Skeletal muscle tissue (tissue), 4 donors: ENCODE results near the gene FAM124A. TPM values are rescaled to one million over a fixed set of nuclear protein-coding genes. Genes with fewer than 3 reads are reported as not detected.

Source experiments
- H3K27ac ChIP-seq: one replicate; pipeline ENCODE4 v1.7.0; 2013; ENCODE audit warnings: mild to moderate bottlenecking, low read depth, low read length, inconsistent platforms
- H3K27me3 ChIP-seq, 3 donors: one replicate each; pipeline ENCODE4 v1.7.0; 2013; ENCODE audit warnings: low read length in 3 of 3; ENCODE audit not compliant: control insufficient read depth in 3 of 3, insufficient read depth in 3 of 3
- H3K36me3 ChIP-seq, 3 donors: one replicate each; pipeline ENCODE4 v1.7.0; 2013; ENCODE audit warnings: low read length in 3 of 3; ENCODE audit not compliant: control insufficient read depth in 3 of 3, insufficient read depth in 3 of 3
- H3K4me1 ChIP-seq, 3 donors: one replicate each; pipeline ENCODE4 v1.7.0; 2013; ENCODE audit warnings: low read length in 3 of 3, mild to moderate bottlenecking in 3 of 3; ENCODE audit not compliant: control insufficient read depth in 3 of 3, insufficient read depth in 3 of 3
- H3K4me3 ChIP-seq, 3 donors: one replicate each; pipeline ENCODE4 v1.7.0; 2013; ENCODE audit warnings: low read length in 3 of 3
- H3K9ac ChIP-seq, 3 donors: one replicate each; pipeline ENCODE4 v1.7.0; 2013; ENCODE audit warnings: low read length in 3 of 3, mild to moderate bottlenecking in 3 of 3, moderate library complexity in 2 of 3, low read depth in 1 of 3
- H3K9me3 ChIP-seq, 3 donors: one replicate each; pipeline ENCODE4 v1.7.0; 2013; ENCODE audit warnings: low read length in 3 of 3; ENCODE audit not compliant: control insufficient read depth in 3 of 3
- total RNA-seq: library from RNA; depleted of rRNA; stranded (reverse); fragments of >200 nt; gene quantifications from one replicate; pipeline ENCODE4 v1.2.3, GENCODE V29; 2014
- donor health status: Osteomylitis.

The FAM124A gene
- total RNA-seq, 1 donor from 2014 or later = 0.52 TPM

GRCh38 chr13:51311231-51311630 lies 89.0 kb downstream of the FAM124A start:
- H3K9me3 ChIP-seq = no peaks in the 10 kb centered on the region
- no peaks in the 10 kb centered on the region for H3K36me3 ChIP-seq
- peaks cover 0 to 4% (median 0%) of the 10 kb centered on the region in 3 donors for H3K4me1 ChIP-seq
- H3K4me3 ChIP-seq = no peak overlapping the region
- no peak overlapping the region for H3K27ac ChIP-seq
- no peaks in the 10 kb centered on the region for H3K27me3 ChIP-seq
- no peak overlapping the region for H3K9ac ChIP-seq

- Histone ChIP-seq H3K9ac (no peak overlapping the region), H3K27ac (no peak overlapping the region), H3K9me3 (no peaks in the 10 kb centered on the region), H3K4me1 (peaks cover 0 to 4% (median 0%) of the 10 kb centered on the region in 3 donors), H3K4me3 (no peak overlapping the region), H3K36me3 (no peaks in the 10 kb centered on the region), H3K27me3 (no peaks in the 10 kb centered on the region)
These were observed 89.8 kb downstream of the FAM124A start for GRCh38 chr13:51311957-51312520.

- H3K4me3 ChIP-seq = no peak overlapping the region
- H3K27ac ChIP-seq = no peak overlapping the region
- H3K4me1 ChIP-seq = peaks cover 0 to 4% (median 0%) of the 10 kb centered on the region in 3 donors
- H3K27me3 ChIP-seq = no peaks in the 10 kb centered on the region
- H3K9ac ChIP-seq = no peak overlapping the region
- no peaks in the 10 kb centered on the region for H3K36me3 ChIP-seq
- H3K9me3 ChIP-seq = no peaks in the 10 kb centered on the region
These were observed 91.4 kb downstream of the FAM124A start for GRCh38 chr13:51313619-51314018.

- H3K4me1 ChIP-seq = peaks cover 0 to 4% (median 0%) of the 10 kb centered on the region in 3 donors
- no peak overlapping the region for H3K9ac ChIP-seq
- H3K4me3 ChIP-seq = no peak overlapping the region
- H3K27ac ChIP-seq = no peak overlapping the region
- no peaks in the 10 kb centered on the region for H3K27me3 ChIP-seq
- no peaks in the 10 kb centered on the region for H3K9me3 ChIP-seq
- no peaks in the 10 kb centered on the region for H3K36me3 ChIP-seq
These were observed 95.1 kb downstream of the FAM124A start for GRCh38 chr13:51317262-51317661.

GRCh38 chr13:51318015-51318414 lies 95.8 kb downstream of the FAM124A start:
- Histone ChIP-seq H3K9ac (no peak overlapping the region), H3K27me3 (no peaks in the 10 kb centered on the region), H3K27ac (no peak overlapping the region), H3K9me3 (no peaks in the 10 kb centered on the region), H3K36me3 (no peaks in the 10 kb centered on the region), H3K4me1 (peaks cover 0 to 4% (median 0%) of the 10 kb centered on the region in 3 donors), H3K4me3 (no peak overlapping the region)

- no peaks in the 10 kb centered on the region for H3K36me3 ChIP-seq
- H3K9me3 ChIP-seq = no peaks in the 10 kb centered on the region
- no peak overlapping the region for H3K27ac ChIP-seq
- H3K9ac ChIP-seq = no peak overlapping the region
- H3K4me3 ChIP-seq = no peak overlapping the region
- H3K27me3 ChIP-seq = no peaks in the 10 kb centered on the region
- peaks cover 0 to 4% (median 0%) of the 10 kb centered on the region in 3 donors for H3K4me1 ChIP-seq
These were observed 96.7 kb downstream of the FAM124A start for GRCh38 chr13:51318876-51319275.

GRCh38 chr13:51321836-51322235 lies 99.6 kb downstream of the FAM124A start:
- Histone ChIP-seq H3K9me3 (no peaks in the 10 kb centered on the region), H3K36me3 (no peaks in the 10 kb centered on the region), H3K4me3 (no peak overlapping the region), H3K4me1 (no peaks in the 10 kb centered on the region), H3K27me3 (no peaks in the 10 kb centered on the region), H3K9ac (no peak overlapping the region), H3K27ac (no peak overlapping the region)

- H3K9ac ChIP-seq = no peak overlapping the region
- H3K27ac ChIP-seq = no peak overlapping the region
- H3K36me3 ChIP-seq = no peaks in the 10 kb centered on the region
- no peaks in the 10 kb centered on the region for H3K27me3 ChIP-seq
- H3K4me3 ChIP-seq = no peak overlapping the region
- no peaks in the 10 kb centered on the region for H3K4me1 ChIP-seq
- H3K9me3 ChIP-seq = no peaks in the 10 kb centered on the region
These were observed 100.6 kb downstream of the FAM124A start for GRCh38 chr13:51322826-51323225.

GRCh38 chr13:51323824-51324511 lies 101.8 kb downstream of the FAM124A start:
- no peak overlapping the region for H3K27ac ChIP-seq
- H3K9me3 ChIP-seq = no peaks in the 10 kb centered on the region
- H3K4me3 ChIP-seq = no peak overlapping the region
- no peaks in the 10 kb centered on the region for H3K27me3 ChIP-seq
- H3K36me3 ChIP-seq = no peaks in the 10 kb centered on the region
- H3K9ac ChIP-seq = no peak overlapping the region
- H3K4me1 ChIP-seq = no peaks in the 10 kb centered on the region

GRCh38 chr13:51324714-51325420 lies 102.7 kb downstream of the FAM124A start:
- H3K27me3 ChIP-seq = no peaks in the 10 kb centered on the region
- no peaks in the 10 kb centered on the region for H3K4me1 ChIP-seq
- no peak overlapping the region for H3K9ac ChIP-seq
- no peak overlapping the region for H3K27ac ChIP-seq
- H3K36me3 ChIP-seq = no peaks in the 10 kb centered on the region
- no peak overlapping the region for H3K4me3 ChIP-seq
- no peaks in the 10 kb centered on the region for H3K9me3 ChIP-seq
